ENCODE results near the gene CAMK2B.

- TF ChIP-seq ZNF331 (CRISPR knock-in tag; IDR thresholded peaks at IDR 0.05; ENCODE audit: low read depth) = no peak
- TF ChIP-seq REST (IDR thresholded peaks at IDR 0.05; ENCODE audit: unreplicated experiment) = no peak
- no peak for TF ChIP-seq CTCF (conservative IDR thresholded peaks at IDR 0.05; ENCODE audit: low read depth in 2 of 2)
- TF ChIP-seq EZH2phosphoT487 (IDR thresholded peaks at IDR 0.05; ENCODE audit: unreplicated experiment) = no peak
- TF ChIP-seq POLR2AphosphoS5 (IDR thresholded peaks at IDR 0.05; ENCODE audit: low read depth) = no peak
- no peak for TF ChIP-seq EZH2 (IDR thresholded peaks at IDR 0.05; ENCODE audit: low read depth, unreplicated experiment)
- no peak for TF ChIP-seq ETS1 (IDR thresholded peaks at IDR 0.05)
- TF ChIP-seq JUNB (IDR thresholded peaks at IDR 0.05; ENCODE audit: unreplicated experiment) = no peak
- TF ChIP-seq CREB1 (CRISPR knock-in tag; IDR thresholded peaks at IDR 0.05; ENCODE audit: low read depth) = no peak
- TF ChIP-seq STAT1 (IDR thresholded peaks at IDR 0.05; ENCODE audit: unreplicated experiment) = no peak
These were observed 30.9 kb downstream of the CAMK2B start for GRCh38 chr7:44294325-44295069.

All from GM23338 (cell line).